NOMO-1 (cell line): Measurements from ENCODE around the gene TBC1D24.
"Not testable (repeated sequence)": the region's sequence is repeated elsewhere in the genome, so short reads cannot be mapped to it uniquely, and the experiment has no call there.

Experiments
- DNase-seq, 2 experiments: peaks; one replicate each; lab custom pipeline; 2025; ENCODE audit not compliant: unreplicated experiment in 2 of 2; lab: John Stamatoyannopoulos, UW

The TBC1D24 gene

GRCh38 chr16:2554709-2555425 is 79.9 kb downstream of the TBC1D24 start:
- not testable (repeated sequence) for DNase-seq
